Choroid plexus epithelial cell (primary cell): ENCODE measurements around the gene HLA-E.

Experiments used
- DNase-seq: peaks from one replicate; pipeline ENCODE4 v3.0.0-alpha.2; 2010; ENCODE audit warnings: low read depth
- H3K4me3 ChIP-seq: 2 replicates; pipeline ENCODE4 v1.5.1; 2011; ENCODE audit warnings: low read depth, mild to moderate bottlenecking, control low read depth, low read length, moderate library complexity
- CTCF ChIP-seq: conservative IDR thresholded peaks from 2 replicates; pipeline ENCODE4 v1.5.1; 2011; ENCODE audit warnings: low read depth, mild to moderate bottlenecking, control low read depth, inconsistent platforms, low read length, moderate library complexity

HLA-E gene

GRCh38 chr6:30450548-30450908 lies 38.8 kb upstream of the HLA-E start:
- no peak overlapping the region for H3K4me3 ChIP-seq
- no peak for DNase-seq
- no peak for TF ChIP-seq CTCF

GRCh38 chr6:30450909-30451841 lies 38.1 kb upstream of the HLA-E start:
- H3K4me3 ChIP-seq: no peak overlapping the region
- no peak for TF ChIP-seq CTCF
- peak; percentile 83 for DNase-seq

- no peak for DNase-seq
- no peak for TF ChIP-seq CTCF
- H3K4me3 ChIP-seq: no peak overlapping the region
These were observed 36.4 kb upstream of the HLA-E start for GRCh38 chr6:30452736-30453507.

GRCh38 chr6:30453508-30454116 lies 35.7 kb upstream of the HLA-E start:
- no peak overlapping the region for H3K4me3 ChIP-seq
- peak; percentile 82 for TF ChIP-seq CTCF
- DNase-seq: peak; percentile 92

GRCh38 chr6:30459145-30459544 lies 30.2 kb upstream of the HLA-E start:
- TF ChIP-seq CTCF: no peak
- H3K4me3 ChIP-seq: no peak overlapping the region
- no peak for DNase-seq

- no peak for TF ChIP-seq CTCF
- DNase-seq: no peak
- H3K4me3 ChIP-seq: no peak overlapping the region
These were observed 28.3 kb upstream of the HLA-E start for GRCh38 chr6:30461055-30461454.
